ENCODE results near the gene DROSHA.

The DROSHA gene

GRCh38 chr5:31459594-31459993 lies 72.3 kb downstream of the DROSHA start:
- no peak for DNase-seq

- DNase-seq: no peak
Measured at GRCh38 chr5:31455172-31455571, 76.7 kb downstream of the DROSHA start.

GRCh38 chr5:31453522-31453921 lies 78.4 kb downstream of the DROSHA start:
- DNase-seq: no peak

GRCh38 chr5:31452314-31452713 lies 79.6 kb downstream of the DROSHA start:
- no peak for DNase-seq

GRCh38 chr5:31449962-31450361 lies 81.9 kb downstream of the DROSHA start:
- DNase-seq: no peak

- DNase-seq: no peak
Measured at GRCh38 chr5:31449174-31449573, 82.7 kb downstream of the DROSHA start.

- no peak for DNase-seq
Measured at GRCh38 chr5:31445041-31445600, 86.8 kb downstream of the DROSHA start.

- no peak for DNase-seq
Measured at GRCh38 chr5:31443572-31443971, 88.3 kb downstream of the DROSHA start.

GRCh38 chr5:31442058-31442745 lies 89.7 kb downstream of the DROSHA start:
- no peak for DNase-seq

- no peak for DNase-seq
Measured at GRCh38 chr5:31436851-31437250, 95.0 kb downstream of the DROSHA start.

- no peak for DNase-seq
Measured at GRCh38 chr5:31435730-31436129, 96.2 kb downstream of the DROSHA start.

GRCh38 chr5:31434898-31435297 lies 97.0 kb downstream of the DROSHA start:
- no peak for DNase-seq

- DNase-seq: no peak
Measured at GRCh38 chr5:31433229-31433628, 98.7 kb downstream of the DROSHA start.

- no peak for DNase-seq
Measured at GRCh38 chr5:31427724-31428309, 104.1 kb downstream of the DROSHA start.

GRCh38 chr5:31427013-31427723 lies 104.7 kb downstream of the DROSHA start:
- no peak for DNase-seq

- DNase-seq: no peak
Measured at GRCh38 chr5:31421806-31422586, 109.9 kb downstream of the DROSHA start.

GRCh38 chr5:31417512-31417911 lies 114.4 kb downstream of the DROSHA start:
- no peak for DNase-seq

GRCh38 chr5:31416547-31416946 lies 115.3 kb downstream of the DROSHA start:
- DNase-seq: no peak

- DNase-seq: no peak
Measured at GRCh38 chr5:31415960-31416359, 115.9 kb downstream of the DROSHA start.

GRCh38 chr5:31415009-31415923 lies 116.6 kb downstream of the DROSHA start:
- no peak for DNase-seq

- no peak for DNase-seq
Measured at GRCh38 chr5:31413030-31413812, 118.7 kb downstream of the DROSHA start.

Measured in activated CD4-positive, alpha-beta T cell treated with anti-CD3 and anti-CD28 coated beads, Interleukin-2, amount 50 U/mL, for 4 hours (primary cell).